ENCODE results near the gene SEMA4C. TPM values are rescaled to one million over a fixed set of nuclear protein-coding genes. Genes with fewer than 3 reads are reported as not detected.

Gene SEMA4C
- polyA plus RNA-seq, 1 donor from 2014 or later = 88.7 TPM

DNA sequence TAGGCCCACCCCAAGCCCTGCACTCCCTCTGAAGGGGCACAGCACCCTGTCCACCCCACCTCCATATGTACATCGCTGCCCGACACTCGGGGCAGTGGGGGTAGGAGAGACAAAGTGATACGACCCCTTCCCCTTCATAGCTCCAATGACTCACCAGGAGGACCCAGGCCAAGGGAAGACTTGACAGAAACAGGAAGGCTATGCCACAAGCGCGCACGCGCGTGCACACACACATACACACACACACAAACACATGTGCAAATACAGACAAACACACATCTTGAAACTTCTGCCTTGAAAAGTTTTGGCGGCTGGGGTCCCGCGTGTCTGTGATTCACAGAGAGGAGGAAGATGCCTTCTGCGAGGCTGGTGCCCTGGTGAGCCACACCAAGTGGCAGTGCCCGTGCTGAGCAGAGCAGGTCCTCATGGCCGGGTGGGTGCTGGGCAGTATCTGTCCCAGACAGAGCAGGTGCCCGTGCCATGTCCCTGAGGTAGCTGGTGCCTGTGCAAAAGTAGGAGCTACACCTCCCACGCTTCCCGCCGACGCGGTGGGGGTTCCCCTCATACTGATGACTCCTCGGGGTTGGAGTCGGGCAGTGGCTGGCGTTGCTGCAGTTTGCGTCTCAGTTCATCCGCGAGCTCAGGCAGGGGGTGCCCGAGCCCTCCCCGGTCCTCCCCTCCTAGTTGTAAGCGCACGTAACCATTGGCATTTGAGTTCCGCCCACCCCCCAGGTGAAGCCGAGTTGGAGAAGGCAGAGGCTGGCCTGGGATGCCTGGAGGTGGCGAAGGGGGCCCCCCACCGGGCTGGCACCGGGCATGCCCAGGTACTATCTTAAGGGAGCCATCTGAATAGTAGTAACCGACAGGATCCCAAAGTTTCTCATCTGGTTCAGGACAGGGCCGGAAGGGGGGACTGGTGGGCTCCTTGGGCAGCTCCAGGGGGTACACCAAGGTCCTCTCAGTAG lies 9.5 kb downstream of the SEMA4C start:
- no peak overlapping the region for H3K4me2 ChIP-seq (ENCODE audit: low read length)
- peaks cover 3% of the 10 kb centered on the region for H3F3A ChIP-seq (ENCODE audit: insufficient read depth, low read length, poor library complexity, severe bottlenecking)
- H3K36me3 ChIP-seq (ENCODE audit: insufficient read depth, low read length) = no peaks in the 10 kb centered on the region
- H3K27ac ChIP-seq (ENCODE audit: low read length) = no peak overlapping the region
- H3K27me3 ChIP-seq (ENCODE audit: insufficient read depth, low read depth, low read length) = no peaks in the 10 kb centered on the region
- no peaks in the 10 kb centered on the region for H3K9me3 ChIP-seq (ENCODE audit: low read length)
- no peaks in the 10 kb centered on the region for H3K9me2 ChIP-seq (ENCODE audit: insufficient read depth, low read length)
- H2AFZ ChIP-seq (ENCODE audit: low read depth, low read length) = no peak overlapping the region
- no peak overlapping the region for H3K4me3 ChIP-seq (ENCODE audit: low read length)
- H3K79me2 ChIP-seq (replicated peaks; ENCODE audit: insufficient read depth, low read length) = peaks cover 21% of the 10 kb centered on the region
- H3K9ac ChIP-seq (ENCODE audit: low read length) = no peak overlapping the region
- TF ChIP-seq MXI1 (conservative IDR thresholded peaks at IDR 0.05; ENCODE audit: poor library complexity, severe bottlenecking) (no peak), POLR2AphosphoS5 (IDR thresholded peaks at IDR 0.05) (peak; percentile 15), EZH2 (IDR thresholded peaks at IDR 0.05; ENCODE audit: borderline replicate concordance, insufficient read depth, low read length, poor library complexity, severe bottlenecking) (no peak)
- TF ChIP-seq, protein P1, sequence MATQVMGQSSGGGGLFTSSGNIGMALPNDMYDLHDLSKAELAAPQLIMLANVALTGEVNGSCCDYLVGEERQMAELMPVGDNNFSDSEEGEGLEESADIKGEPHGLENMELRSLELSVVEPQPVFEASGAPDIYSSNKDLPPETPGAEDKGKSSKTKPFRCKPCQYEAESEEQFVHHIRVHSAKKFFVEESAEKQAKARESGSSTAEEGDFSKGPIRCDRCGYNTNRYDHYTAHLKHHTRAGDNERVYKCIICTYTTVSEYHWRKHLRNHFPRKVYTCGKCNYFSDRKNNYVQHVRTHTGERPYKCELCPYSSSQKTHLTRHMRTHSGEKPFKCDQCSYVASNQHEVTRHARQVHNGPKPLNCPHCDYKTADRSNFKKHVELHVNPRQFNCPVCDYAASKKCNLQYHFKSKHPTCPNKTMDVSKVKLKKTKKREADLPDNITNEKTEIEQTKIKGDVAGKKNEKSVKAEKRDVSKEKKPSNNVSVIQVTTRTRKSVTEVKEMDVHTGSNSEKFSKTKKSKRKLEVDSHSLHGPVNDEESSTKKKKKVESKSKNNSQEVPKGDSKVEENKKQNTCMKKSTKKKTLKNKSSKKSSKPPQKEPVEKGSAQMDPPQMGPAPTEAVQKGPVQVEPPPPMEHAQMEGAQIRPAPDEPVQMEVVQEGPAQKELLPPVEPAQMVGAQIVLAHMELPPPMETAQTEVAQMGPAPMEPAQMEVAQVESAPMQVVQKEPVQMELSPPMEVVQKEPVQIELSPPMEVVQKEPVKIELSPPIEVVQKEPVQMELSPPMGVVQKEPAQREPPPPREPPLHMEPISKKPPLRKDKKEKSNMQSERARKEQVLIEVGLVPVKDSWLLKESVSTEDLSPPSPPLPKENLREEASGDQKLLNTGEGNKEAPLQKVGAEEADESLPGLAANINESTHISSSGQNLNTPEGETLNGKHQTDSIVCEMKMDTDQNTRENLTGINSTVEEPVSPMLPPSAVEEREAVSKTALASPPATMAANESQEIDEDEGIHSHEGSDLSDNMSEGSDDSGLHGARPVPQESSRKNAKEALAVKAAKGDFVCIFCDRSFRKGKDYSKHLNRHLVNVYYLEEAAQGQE (IDR thresholded peaks at IDR 0.05; ENCODE audit: borderline replicate concordance) = no peak
- peaks cover 7% of the 10 kb centered on the region for H4K20me1 ChIP-seq (ENCODE audit: insufficient read depth)

DNA sequence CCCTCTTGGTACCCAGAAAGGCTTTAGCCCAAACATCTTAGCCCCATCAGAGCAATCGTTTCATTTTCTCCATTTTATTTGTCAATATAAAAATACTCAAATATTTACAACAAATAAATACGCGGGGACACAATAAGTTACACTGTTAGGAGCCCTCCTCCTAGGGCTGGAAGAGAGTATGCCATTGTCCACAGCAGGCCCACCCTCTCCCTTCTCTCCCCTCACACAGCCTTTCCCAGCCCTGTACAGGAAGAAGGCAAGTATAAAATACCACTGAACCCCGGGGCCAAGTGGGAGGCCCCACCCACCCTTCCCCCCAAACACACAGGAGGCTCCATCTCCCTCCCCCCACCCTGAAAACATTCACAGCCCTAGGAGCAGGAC lies 10.2 kb downstream of the SEMA4C start:
- peaks cover 2% of the 10 kb centered on the region for H4K20me1 ChIP-seq (ENCODE audit: insufficient read depth)

More for the DNA sequence above, 10.2 kb downstream of the SEMA4C start:
- peaks cover 3% of the 10 kb centered on the region for H3F3A ChIP-seq (ENCODE audit: insufficient read depth, low read length, poor library complexity, severe bottlenecking)
- H3K9ac ChIP-seq (ENCODE audit: low read length) = no peak overlapping the region
- TF ChIP-seq TAF1 (IDR thresholded peaks at IDR 0.05; ENCODE audit: low read depth) = no peak
- TF ChIP-seq, protein P1 (IDR thresholded peaks at IDR 0.05; ENCODE audit: borderline replicate concordance) = no peak
- TF ChIP-seq MXI1 (conservative IDR thresholded peaks at IDR 0.05; ENCODE audit: poor library complexity, severe bottlenecking) = no peak
- TF ChIP-seq POLR2AphosphoS5 (IDR thresholded peaks at IDR 0.05) = no peak
- TF ChIP-seq RAD21 (conservative IDR thresholded peaks at IDR 0.05) = no peak
- no peak for TF ChIP-seq SMC3 (conservative IDR thresholded peaks at IDR 0.05; ENCODE audit: poor library complexity)
- no peak for TF ChIP-seq EP300 (conservative IDR thresholded peaks at IDR 0.05; ENCODE audit: poor library complexity, severe bottlenecking)
- TF ChIP-seq, protein P2, sequence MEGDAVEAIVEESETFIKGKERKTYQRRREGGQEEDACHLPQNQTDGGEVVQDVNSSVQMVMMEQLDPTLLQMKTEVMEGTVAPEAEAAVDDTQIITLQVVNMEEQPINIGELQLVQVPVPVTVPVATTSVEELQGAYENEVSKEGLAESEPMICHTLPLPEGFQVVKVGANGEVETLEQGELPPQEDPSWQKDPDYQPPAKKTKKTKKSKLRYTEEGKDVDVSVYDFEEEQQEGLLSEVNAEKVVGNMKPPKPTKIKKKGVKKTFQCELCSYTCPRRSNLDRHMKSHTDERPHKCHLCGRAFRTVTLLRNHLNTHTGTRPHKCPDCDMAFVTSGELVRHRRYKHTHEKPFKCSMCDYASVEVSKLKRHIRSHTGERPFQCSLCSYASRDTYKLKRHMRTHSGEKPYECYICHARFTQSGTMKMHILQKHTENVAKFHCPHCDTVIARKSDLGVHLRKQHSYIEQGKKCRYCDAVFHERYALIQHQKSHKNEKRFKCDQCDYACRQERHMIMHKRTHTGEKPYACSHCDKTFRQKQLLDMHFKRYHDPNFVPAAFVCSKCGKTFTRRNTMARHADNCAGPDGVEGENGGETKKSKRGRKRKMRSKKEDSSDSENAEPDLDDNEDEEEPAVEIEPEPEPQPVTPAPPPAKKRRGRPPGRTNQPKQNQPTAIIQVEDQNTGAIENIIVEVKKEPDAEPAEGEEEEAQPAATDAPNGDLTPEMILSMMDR (IDR thresholded peaks at IDR 0.05; ENCODE audit: poor library complexity, severe bottlenecking) = no peak
- no peak for TF ChIP-seq EZH2 (IDR thresholded peaks at IDR 0.05; ENCODE audit: borderline replicate concordance, insufficient read depth, low read length, poor library complexity, severe bottlenecking)
- peaks cover 26% of the 10 kb centered on the region for H3K79me2 ChIP-seq (replicated peaks; ENCODE audit: insufficient read depth, low read length)
- H2AFZ ChIP-seq (ENCODE audit: low read depth, low read length) = no peak overlapping the region
- no peaks in the 10 kb centered on the region for H3K9me2 ChIP-seq (ENCODE audit: insufficient read depth, low read length)
- no peaks in the 10 kb centered on the region for H3K27me3 ChIP-seq (ENCODE audit: insufficient read depth, low read depth, low read length)
- H3K36me3 ChIP-seq (ENCODE audit: insufficient read depth, low read length) = no peaks in the 10 kb centered on the region
- H3K4me2 ChIP-seq (ENCODE audit: low read length) = no peak overlapping the region
- H3K27ac ChIP-seq (ENCODE audit: low read length) = no peak overlapping the region
- no peak overlapping the region for H3K4me3 ChIP-seq (ENCODE audit: low read length)
- H3K9me3 ChIP-seq (ENCODE audit: low read length) = no peaks in the 10 kb centered on the region

Measured in neural cell (in vitro differentiated cells).